ENCODE measurements around the gene CHRD.

GRCh38 chr3:184423561-184423960 is 43.7 kb downstream of the CHRD start:
- TF ChIP-seq CTCF (IDR thresholded peaks at IDR 0.05) = no peak
- no peak for TF ChIP-seq POLR2A (IDR thresholded peaks at IDR 0.05)

All from esophagus squamous epithelium (tissue), 4 donors.